Fibroblast of the aortic adventitia (primary cell): ENCODE results near the gene PGGT1B. TPM values are rescaled to one million over a fixed set of nuclear protein-coding genes. Genes with fewer than 3 reads are reported as not detected.

Experiments
- DNase-seq: peaks from one replicate; pipeline ENCODE4 v3.0.0-alpha.2; 2010; ENCODE audit warnings: low read depth
- H3K4me3 ChIP-seq: 2 replicates; pipeline ENCODE4 v1.5.1; 2011; ENCODE audit warnings: low read depth, mild to moderate bottlenecking, control low read depth, low read length, moderate library complexity
- total RNA-seq: library from RNA; depleted of rRNA; stranded (reverse); fragments of >200 nt; gene quantifications from 2 replicates; pipeline ENCODE4 v1.2.3, GENCODE V29; 2012; ENCODE audit warnings: low replicate concordance
- TF ChIP-seq, protein P1 (sequence below): IDR thresholded peaks from 2 replicates; pipeline ENCODE4 v1.5.1; 2011; ENCODE audit warnings: mild to moderate bottlenecking, low read length, control low read depth, inconsistent platforms; ENCODE audit not compliant: insufficient read depth

The PGGT1B gene
- total RNA-seq, 1 donor: 15.1 TPM

GRCh38 chr5:115180165-115180709 lies 82.4 kb downstream of the PGGT1B start:
- TF ChIP-seq, protein P1, sequence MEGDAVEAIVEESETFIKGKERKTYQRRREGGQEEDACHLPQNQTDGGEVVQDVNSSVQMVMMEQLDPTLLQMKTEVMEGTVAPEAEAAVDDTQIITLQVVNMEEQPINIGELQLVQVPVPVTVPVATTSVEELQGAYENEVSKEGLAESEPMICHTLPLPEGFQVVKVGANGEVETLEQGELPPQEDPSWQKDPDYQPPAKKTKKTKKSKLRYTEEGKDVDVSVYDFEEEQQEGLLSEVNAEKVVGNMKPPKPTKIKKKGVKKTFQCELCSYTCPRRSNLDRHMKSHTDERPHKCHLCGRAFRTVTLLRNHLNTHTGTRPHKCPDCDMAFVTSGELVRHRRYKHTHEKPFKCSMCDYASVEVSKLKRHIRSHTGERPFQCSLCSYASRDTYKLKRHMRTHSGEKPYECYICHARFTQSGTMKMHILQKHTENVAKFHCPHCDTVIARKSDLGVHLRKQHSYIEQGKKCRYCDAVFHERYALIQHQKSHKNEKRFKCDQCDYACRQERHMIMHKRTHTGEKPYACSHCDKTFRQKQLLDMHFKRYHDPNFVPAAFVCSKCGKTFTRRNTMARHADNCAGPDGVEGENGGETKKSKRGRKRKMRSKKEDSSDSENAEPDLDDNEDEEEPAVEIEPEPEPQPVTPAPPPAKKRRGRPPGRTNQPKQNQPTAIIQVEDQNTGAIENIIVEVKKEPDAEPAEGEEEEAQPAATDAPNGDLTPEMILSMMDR: no peak
- DNase-seq: no peak
- peak overlapping the region; percentile 61 for H3K4me3 ChIP-seq

DNA sequence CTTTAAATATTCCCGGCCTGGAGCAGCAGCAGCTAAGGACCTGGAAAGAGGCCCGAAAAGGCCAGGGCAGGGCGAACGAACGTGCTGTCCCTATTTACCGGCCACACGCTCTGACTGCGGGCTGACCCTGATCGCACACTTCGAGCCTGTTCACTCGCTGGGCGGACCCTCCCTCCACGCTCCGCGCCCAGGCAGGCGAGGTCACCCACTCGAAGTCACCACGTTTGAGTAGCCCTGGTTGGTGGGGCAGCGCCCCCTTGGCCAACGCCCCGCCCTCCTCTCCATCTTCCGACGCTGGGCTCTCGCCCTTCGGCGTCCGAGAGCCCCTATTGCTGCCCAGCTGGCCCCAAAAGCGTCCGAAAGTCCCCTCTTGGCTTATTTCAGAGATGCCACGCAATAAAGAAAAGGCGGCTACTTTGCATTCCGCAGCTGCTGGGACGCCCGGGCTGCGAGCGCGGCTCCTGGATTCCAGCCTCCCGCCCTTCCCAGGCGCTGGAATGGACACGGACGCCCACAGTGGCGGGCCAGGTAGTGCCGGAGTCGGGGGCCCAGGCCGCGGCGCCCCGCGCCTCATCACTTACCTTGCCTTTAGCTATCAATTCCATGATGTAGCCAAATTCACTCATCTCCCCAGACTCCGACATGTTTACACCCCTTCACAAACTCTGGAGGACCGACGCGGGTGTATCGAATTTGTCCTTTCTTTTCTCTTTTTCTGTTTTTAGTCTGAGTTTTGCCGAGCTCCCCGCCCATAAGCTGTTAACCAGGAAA lies 83.1 kb downstream of the PGGT1B start:
- H3K4me3 ChIP-seq: peak overlapping the region; percentile 61
- no peak for DNase-seq
- TF ChIP-seq, protein P1: no peak

- no peak for DNase-seq
- no peak overlapping the region for H3K4me3 ChIP-seq
- TF ChIP-seq, protein P1: no peak
These were observed 83.7 kb downstream of the PGGT1B start for GRCh38 chr5:115179030-115179393.

DNA sequence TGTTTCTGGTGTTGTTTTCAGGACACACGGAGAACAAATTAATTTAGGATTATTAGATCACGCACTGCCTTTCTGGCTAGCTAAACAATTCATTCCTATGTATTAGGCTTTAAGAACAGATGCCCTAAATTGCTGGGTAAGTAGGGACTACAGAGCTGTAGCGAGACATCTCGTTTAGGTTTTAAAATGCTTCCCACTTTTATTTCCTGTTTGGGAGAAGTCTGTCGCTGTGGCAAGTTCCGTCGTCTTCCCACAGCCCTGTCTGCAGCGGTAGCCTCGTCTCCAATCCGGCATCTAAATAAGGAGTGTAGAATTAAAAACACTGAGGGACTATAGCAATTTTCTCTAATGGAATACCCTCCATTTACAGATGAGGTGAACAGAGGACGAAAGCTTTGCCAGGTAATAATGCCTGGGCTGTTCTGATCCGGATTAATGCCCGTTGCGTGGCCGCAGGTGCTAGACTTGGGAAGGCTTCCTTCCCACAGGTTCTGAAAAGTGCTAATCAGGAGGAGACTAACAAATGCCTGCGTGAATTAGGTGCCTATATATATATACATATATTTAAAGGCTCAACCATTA lies 91.7 kb downstream of the PGGT1B start:
- H3K4me3 ChIP-seq: no peak overlapping the region
- TF ChIP-seq, protein P1: no peak
- DNase-seq: no peak

DNA sequence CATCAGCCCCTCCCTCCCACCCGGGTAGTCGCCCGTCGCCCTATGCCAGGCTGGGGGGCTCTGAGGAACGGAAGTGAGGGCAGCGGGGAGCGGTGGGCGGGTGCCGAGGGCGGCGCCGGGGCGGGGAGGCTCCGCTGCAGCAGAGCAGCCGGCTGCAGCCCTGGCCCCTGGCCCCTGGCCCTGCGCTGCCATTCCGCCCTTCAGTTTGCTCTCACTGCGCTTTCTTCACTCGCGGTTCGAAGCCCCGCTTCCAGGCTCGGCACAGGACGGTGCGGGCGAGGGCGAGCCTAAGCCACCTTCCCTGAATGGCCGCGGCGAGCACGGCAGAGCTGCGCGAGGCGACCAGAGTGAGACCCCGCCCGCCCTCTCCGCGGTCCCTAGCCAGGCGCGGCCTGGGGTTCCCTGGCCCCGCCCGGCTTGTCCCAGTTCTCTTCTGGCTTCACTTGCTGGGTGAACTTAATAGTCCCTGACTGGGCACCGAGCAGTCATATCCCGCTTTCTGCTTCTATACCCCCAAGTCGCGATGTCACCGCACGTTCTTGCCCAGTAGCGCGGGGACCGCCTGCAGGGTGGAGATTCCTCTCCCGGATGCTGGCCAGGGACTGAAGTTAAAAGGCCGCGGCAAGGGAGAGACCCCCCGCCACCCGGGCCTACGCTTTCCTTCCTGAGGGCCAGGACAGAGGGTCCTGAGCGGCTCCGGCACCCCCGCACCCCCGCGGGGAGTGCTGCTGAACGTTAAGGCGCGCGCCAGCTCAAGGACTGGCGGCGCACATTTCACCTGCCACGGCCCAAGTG lies 92.3 kb downstream of the PGGT1B start:
- TF ChIP-seq, protein P1: no peak
- no peak for DNase-seq
- peak overlapping the region; percentile 81 for H3K4me3 ChIP-seq

DNA sequence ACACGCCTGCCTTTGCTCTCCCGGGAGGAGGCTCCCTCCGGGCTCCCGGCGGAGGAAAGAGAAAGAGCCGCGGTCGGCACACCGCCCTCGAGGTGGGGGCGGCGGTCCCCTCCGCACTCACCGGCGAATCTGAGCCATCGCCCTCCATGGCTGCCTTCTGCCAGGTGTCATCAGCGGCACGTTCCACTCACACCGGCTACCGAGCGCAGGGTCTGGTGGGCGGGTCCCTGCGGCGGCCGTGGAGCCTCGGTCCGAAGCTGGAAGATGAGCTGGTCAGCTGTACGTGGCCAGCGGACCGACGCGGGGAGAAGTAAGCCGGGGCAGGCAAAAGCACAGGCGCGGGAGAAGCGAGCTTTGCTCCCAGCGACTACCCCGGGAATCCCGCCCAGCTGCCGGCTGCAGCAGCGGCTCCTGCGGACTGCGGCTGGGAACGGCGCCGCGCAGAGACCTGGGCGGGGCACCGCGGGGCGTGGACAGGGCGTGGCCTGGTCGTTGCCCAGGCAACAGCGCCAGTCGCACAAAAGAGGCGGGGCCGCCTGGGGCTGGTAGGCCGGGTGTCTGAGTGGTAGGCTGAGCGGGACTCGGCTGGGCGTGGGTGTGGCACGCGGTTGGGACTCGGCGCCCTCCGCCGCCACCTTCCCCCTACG lies 93.1 kb downstream of the PGGT1B start, which contains the start of gene TRIM36:
Gene TRIM36, minus strand, starts transcription at position 422 of the 647 bp plus-strand sequence. Its CDS starts 274 bp downstream, at position 148.
- TF ChIP-seq, protein P1: no peak
- DNase-seq: peak; percentile 78
- peak within 1 kb of the TSS; percentile 81 for H3K4me3 ChIP-seq
